A549 (cell line): ENCODE data around the gene TCAF1. TPM values are rescaled to one million over a fixed set of nuclear protein-coding genes. Genes with fewer than 3 reads are reported as not detected.

Experiments used
- ATAC-seq, 2 experiments: fragments of 200-7000 bp in 1 of 2; fragments of >200 bp in 1 of 2; cut with Nextera tagmentation in 1 of 2; cut with Tn5 transposase in 1 of 2; 3 replicates each; pipeline versions ENCODE4 v1.8.0 to v1.9.1; 2018 to 2020; ENCODE audit warnings: mild to moderate bottlenecking in 1 of 2, moderate library complexity in 1 of 2
- CTCF ChIA-PET: fragments of 300-600 bp; sonication (Branson Sonifier 250); formaldehyde crosslinking; extraction: SDS; loops from one replicate; lab custom pipeline; 2021; ENCODE audit warnings: antibody characterized with exemption, inconsistent platforms; lab: Yijun Ruan, JAX
- POLR2A ChIA-PET: fragments of 350-600 bp; formaldehyde crosslinking; extraction: SDS; loops from one replicate; lab custom pipeline; 2021; ENCODE audit warnings: antibody characterized with exemption, inconsistent platforms; lab: Yijun Ruan, JAX
- DNase-seq, 2 experiments: peaks; one replicate each; pipeline versions ENCODE4 v3.0.0 to v3.0.0-alpha.2; 2011 to 2016; ENCODE audit warnings: low read depth in 1 of 2, low spot score in 1 of 2
- FAIRE-seq: peaks from 2 replicates; lab custom pipeline; 2011; peaks lifted over from hg19 to GRCh38; lab: Jason Lieb, UNC
- H3K27ac ChIP-seq, 2 experiments: fragments of >200 bp; sonication (Bioruptor Twin); formaldehyde crosslinking; 3 replicates each; pipeline ENCODE4 v1.5.1; 2016 to 2017
- H3K4me1 ChIP-seq: fragments of >200 bp; sonication (Bioruptor Twin); formaldehyde crosslinking; 3 replicates; pipeline ENCODE4 v1.6.1; 2016
- H3K4me2 ChIP-seq: fragments of >200 bp; sonication (Bioruptor Twin); formaldehyde crosslinking; 3 replicates; pipeline ENCODE4 v1.6.1; 2016
- H3K4me3 ChIP-seq: fragments of >200 bp; sonication (Bioruptor Twin); formaldehyde crosslinking; 3 replicates; pipeline ENCODE4 v1.5.1; 2016
- H3K9me3 ChIP-seq: fragments of >200 bp; sonication (Bioruptor Twin); formaldehyde crosslinking; 3 replicates; pipeline ENCODE4 v1.6.1; 2016
- CHD2 ChIP-seq: fragments of 150-350 bp; IDR thresholded peaks from 2 replicates; pipeline ENCODE4 v1.6.1; 2014; ENCODE audit warnings: low read length; ENCODE audit not compliant: partially characterized antibody
- CHD4 ChIP-seq: fragments of 200-600 bp; sonication (generic); IDR thresholded peaks from 2 replicates; pipeline ENCODE4 v1.6.1; 2016; ENCODE audit warnings: antibody characterized with exemption, mild to moderate bottlenecking, borderline replicate concordance
- CTCF ChIP-seq: fragments of >200 bp; sonication (Bioruptor Twin); formaldehyde crosslinking; IDR thresholded peaks from 3 replicates; pipeline ENCODE4 v1.5.1; 2016
- EHF ChIP-seq: fragments of 250-450 bp; sonication (Bioruptor Pico); IDR thresholded peaks from 2 replicates; pipeline ENCODE4 v1.5.0; 2020; ENCODE audit warnings: mild to moderate bottlenecking
- ELK1 ChIP-seq: fragments of 150-350 bp; IDR thresholded peaks from 2 replicates; pipeline ENCODE4 v1.6.1; 2014; ENCODE audit warnings: low read depth, mild to moderate bottlenecking, low read length
- ESRRA ChIP-seq: fragments of 150-350 bp; IDR thresholded peaks from 2 replicates; pipeline ENCODE4 v1.6.1; 2014; ENCODE audit warnings: mild to moderate bottlenecking, low read length, borderline replicate concordance
- FOSB ChIP-seq: fragments of 250-450 bp; sonication (Bioruptor Pico); IDR thresholded peaks from 2 replicates; pipeline ENCODE4 v1.5.0; 2020; ENCODE audit warnings: mild to moderate bottlenecking, moderate library complexity
- FOSL2 ChIP-seq, 2 experiments: fragments of 450-650 bp in 1 of 2; fragments of >200 bp in 1 of 2; sonication (Bioruptor Twin) in 1 of 2; formaldehyde crosslinking; IDR thresholded peaks; 2 replicates each; pipeline versions ENCODE4 v1.5.0 to v1.6.1; 2016 to 2020; ENCODE audit warnings: mild to moderate bottlenecking in 1 of 2, moderate library complexity in 1 of 2
- HDAC2 ChIP-seq: fragments of 200-600 bp; sonication (generic); IDR thresholded peaks from 2 replicates; pipeline ENCODE4 v1.6.1; 2016
- HES2 ChIP-seq: fragments of >200 bp; sonication (Bioruptor Twin); formaldehyde crosslinking; IDR thresholded peaks from 2 replicates; pipeline ENCODE4 v1.6.1; 2016
- HOXA7 ChIP-seq: fragments of 250-450 bp; sonication (Bioruptor Pico); IDR thresholded peaks from 2 replicates; pipeline ENCODE4 v1.5.0; 2020; ENCODE audit warnings: mild to moderate bottlenecking, moderate library complexity
- HOXB13 ChIP-seq: fragments of 250-450 bp; sonication (Bioruptor Pico); IDR thresholded peaks from 2 replicates; pipeline ENCODE4 v1.5.0; 2020; ENCODE audit warnings: low read depth, mild to moderate bottlenecking, moderate library complexity
- HOXB5 ChIP-seq: fragments of 250-450 bp; sonication (Bioruptor Pico); IDR thresholded peaks from 2 replicates; pipeline ENCODE4 v1.5.0; 2020; ENCODE audit warnings: mild to moderate bottlenecking, moderate library complexity
- JUN ChIP-seq, 2 experiments: fragments of >200 bp; sonication (Bioruptor Twin); formaldehyde crosslinking; IDR thresholded peaks; 2 replicates in 1 of 2; 3 replicates in 1 of 2; pipeline ENCODE4 v1.6.1; 2016 to 2017
- JUNB ChIP-seq: fragments of >200 bp; sonication (Bioruptor Twin); formaldehyde crosslinking; IDR thresholded peaks from 2 replicates; pipeline ENCODE4 v1.6.1; 2016
- KDM5A ChIP-seq: fragments of 200-600 bp; sonication (generic); IDR thresholded peaks from 2 replicates; pipeline ENCODE4 v1.6.1; 2016; ENCODE audit warnings: antibody characterized with exemption, mild to moderate bottlenecking
- MYC ChIP-seq: IDR thresholded peaks from 2 replicates; pipeline ENCODE4 v1.6.1; 2012; ENCODE audit warnings: mild to moderate bottlenecking, inconsistent platforms, low read length, improper control_type of control experiment, borderline replicate concordance
- NFE2L2 ChIP-seq: fragments of 150-350 bp; conservative IDR thresholded peaks from 2 replicates; pipeline ENCODE4 v1.6.1; 2014; ENCODE audit warnings: low read length
- NPAS2 ChIP-seq: fragments of 250-450 bp; sonication (Bioruptor Pico); IDR thresholded peaks from 2 replicates; pipeline ENCODE4 v1.8.0; 2022; ENCODE audit warnings: mild to moderate bottlenecking, moderate library complexity, borderline replicate concordance
- NR3C1 ChIP-seq: fragments of >200 bp; sonication (Bioruptor Twin); formaldehyde crosslinking; IDR thresholded peaks from 3 replicates; pipeline ENCODE4 v1.6.1; 2017
- PBX3 ChIP-seq: IDR thresholded peaks from 2 replicates; pipeline ENCODE4 v1.6.1; 2012
- PHF8 ChIP-seq: fragments of 200-600 bp; sonication (generic); IDR thresholded peaks from 2 replicates; pipeline ENCODE4 v1.6.1; 2016; ENCODE audit warnings: low read depth, mild to moderate bottlenecking, antibody characterized with exemption, moderate library complexity, borderline replicate concordance
- RAD21 ChIP-seq, 2 experiments: fragments of >200 bp in 1 of 2; sonication (Bioruptor Twin) in 1 of 2; formaldehyde crosslinking in 1 of 2; IDR thresholded peaks in 1 of 2; conservative IDR thresholded peaks in 1 of 2; 2 replicates in 1 of 2; 3 replicates in 1 of 2; pipeline ENCODE4 v1.6.1; 2012 to 2018; ENCODE audit warnings: inconsistent platforms in 1 of 2
- RARB ChIP-seq: fragments of 250-450 bp; sonication (Bioruptor Pico); IDR thresholded peaks from 2 replicates; pipeline ENCODE4 v1.8.0; 2021; ENCODE audit warnings: mild to moderate bottlenecking, moderate library complexity
- RCOR1 ChIP-seq: fragments of 150-350 bp; IDR thresholded peaks from 2 replicates; pipeline ENCODE4 v1.6.1; 2014; ENCODE audit warnings: antibody characterized with exemption, low read length, low read depth
- RNF2 ChIP-seq: fragments of 200-600 bp; sonication (generic); IDR thresholded peaks from 2 replicates; pipeline ENCODE4 v1.6.1; 2016; ENCODE audit warnings: low read depth, mild to moderate bottlenecking, antibody characterized with exemption, moderate library complexity, borderline replicate concordance
- TP53 ChIP-seq: fragments of 250-450 bp; sonication (Bioruptor Pico); IDR thresholded peaks from 2 replicates; pipeline ENCODE4 v1.5.0; 2021; ENCODE audit warnings: mild to moderate bottlenecking, moderate library complexity
- USF2 ChIP-seq: fragments of 450-650 bp; IDR thresholded peaks from 2 replicates; pipeline ENCODE4 v1.6.1; 2014; ENCODE audit warnings: antibody characterized with exemption
- ZC3H11A ChIP-seq: fragments of 450-650 bp; IDR thresholded peaks from 2 replicates; pipeline ENCODE4 v1.6.1; 2014; ENCODE audit warnings: antibody characterized with exemption, mild to moderate bottlenecking
- ZSCAN20 ChIP-seq: fragments of 250-450 bp; sonication (Bioruptor Pico); IDR thresholded peaks from 2 replicates; pipeline ENCODE4 v1.8.0; 2022; ENCODE audit warnings: mild to moderate bottlenecking, moderate library complexity
- WGBS: methylation state at CpG from one replicate; pipeline ENCODE4 v1.1.6; 2017; ENCODE audit errors: missing lambda C conversion rate; 5-methylcytosine and 5-hydroxymethylcytosine counted together
- polyA plus RNA-seq, 4 experiments: library from polyadenylated mRNA; depleted of rRNA in 3 of 4; stranded (reverse); fragments of >200 nt; fragmentation: RNase III in 1 of 4; extraction: RNeasy Plus Mini Kit Qiagen cat#74134 plus additional on column Dnase treatment in 1 of 4; gene quantifications; 2 replicates in 3 of 4; 3 replicates in 1 of 4; pipeline ENCODE4 v1.2.3, GENCODE V29; 2011 to 2017

The TCAF1 gene
- polyA plus RNA-seq, 2 of the 4 experiments (the other 2 are of a cell fraction) = 26.4 to 32.7 TPM

- WGBS = 69% methylated on average over 2 of the region's 2 CpGs
- FAIRE-seq (peak; percentile 43), DNase-seq (no peak), ATAC-seq (no peak)
- TF ChIP-seq HES2 (no peak), CHD2 (no peak), HOXB5 (CRISPR knock-in tag) (no peak), JUNB (no peak), RARB (CRISPR knock-in tag) (no peak), ESRRA (no peak), MYC (no peak), EHF (no peak), TP53 (CRISPR knock-in tag) (no peak), KDM5A (no peak), CTCF (no peak), USF2 (no peak), PBX3 (no peak), HOXB13 (CRISPR knock-in tag) (no peak), CHD4 (no peak), RNF2 (no peak), RCOR1 (no peak), FOSL2 (IDR thresholded peaks at IDR 0.05) (no peak), FOSL2 (CRISPR knock-in tag; IDR thresholded peaks at IDR 0.05) (no peak), ZC3H11A (no peak)
- Histone ChIP-seq H3K27ac (no peak overlapping the region), H3K9me3 (no peaks in the 10 kb centered on the region), H3K4me3 (no peak overlapping the region), H3K4me2 (no peak overlapping the region), H3K4me1 (no peaks in the 10 kb centered on the region)
- ChIA-PET CTCF (interaction anchor here (0.7 kb wide), 1 partner anchor 114 kb away, joined by 3 read pairs; no protein-coding TSS in a partner anchor), POLR2A (no interaction called here)
These were observed 51.3 kb downstream of the TCAF1 start for GRCh38 chr7:143850682-143851081.

GRCh38 chr7:143849785-143850479 lies 52.0 kb downstream of the TCAF1 start:
- ChIA-PET CTCF (interaction anchor here (0.7 kb wide), 1 partner anchor 114 kb away, joined by 3 read pairs; no protein-coding TSS in a partner anchor), POLR2A (no interaction called here)
- H3K27ac ChIP-seq = no peak overlapping the region
- FAIRE-seq (peak; percentile 13), DNase-seq (no peak), ATAC-seq (no peak)
- 51% methylated on average over 3 of the region's 3 CpGs for WGBS
- TF ChIP-seq HOXA7 (CRISPR knock-in tag) = no peak
- no peak for TF ChIP-seq ZSCAN20 (CRISPR knock-in tag)
- no peak for TF ChIP-seq PHF8
- no peak for TF ChIP-seq HOXB13 (CRISPR knock-in tag)
- TF ChIP-seq MYC = no peak
- TF ChIP-seq ELK1 = no peak
- no peak for TF ChIP-seq NPAS2 (CRISPR knock-in tag)
- TF ChIP-seq JUN (IDR thresholded peaks at IDR 0.05) = no peak
- TF ChIP-seq NFE2L2 = no peak
- TF ChIP-seq NR3C1 = no peak
- TF ChIP-seq RAD21 (conservative IDR thresholded peaks at IDR 0.05 in 1 of 2, IDR thresholded peaks at IDR 0.05 in 1 of 2) = no peak
- TF ChIP-seq HDAC2 = no peak
- TF ChIP-seq JUNB = no peak
- TF ChIP-seq FOSB (CRISPR knock-in tag) = no peak
- no peak for TF ChIP-seq CHD2
- H3K4me2 ChIP-seq = no peak overlapping the region
- H3K4me3 ChIP-seq = no peak overlapping the region
- H3K4me1 ChIP-seq = no peaks in the 10 kb centered on the region
- H3K9me3 ChIP-seq = no peaks in the 10 kb centered on the region
